Tibial nerve (tissue), 4 donors: Measurements from ENCODE around the gene HES3. TPM values are rescaled to one million over a fixed set of nuclear protein-coding genes. Genes with fewer than 3 reads are reported as not detected.

Source experiments
- DNase-seq, 2 donors: peaks; one replicate each; pipeline ENCODE4 v3.0.0-alpha.2; 2019; ENCODE audit warnings: low spot score in 2 of 2
- H3K27ac ChIP-seq, 4 donors: fragments of 200-600 bp; sonication (generic) in 3 of 4; one replicate each; pipeline ENCODE4 v1.5.1; 2017 to 2019; ENCODE audit warnings: mild to moderate bottlenecking in 1 of 4
- H3K27me3 ChIP-seq, 2 donors: fragments of 200-600 bp; sonication (generic) in 1 of 2; one replicate each; pipeline versions ENCODE4 v1.5.1 to v1.6.0; 2017 to 2019
- H3K36me3 ChIP-seq, 3 donors: fragments of 200-600 bp; sonication (generic); one replicate each; pipeline ENCODE4 v1.5.1; 2018 to 2019
- H3K4me1 ChIP-seq, 4 donors: fragments of 200-600 bp; sonication (generic) in 3 of 4; one replicate each; pipeline ENCODE4 v1.5.1; 2017 to 2019
- H3K4me3 ChIP-seq, 4 donors: fragments of 200-600 bp; sonication (generic) in 3 of 4; one replicate each; pipeline ENCODE4 v1.5.1; 2017 to 2019; ENCODE audit warnings: mild to moderate bottlenecking in 1 of 4, moderate library complexity in 1 of 4
- H3K9me3 ChIP-seq, 4 donors: fragments of 200-600 bp; sonication (generic) in 3 of 4; one replicate each; pipeline ENCODE4 v1.5.1; 2017 to 2019
- EP300 ChIP-seq, 2 donors: sonication (generic); formaldehyde crosslinking; IDR thresholded peaks; one replicate each; pipeline ENCODE4 v1.6.1; 2017; ENCODE audit warnings: antibody characterized with exemption in 2 of 2, mild to moderate bottlenecking in 1 of 2
- POLR2A ChIP-seq, 2 donors: fragments of 450-650 bp; IDR thresholded peaks; one replicate each; pipeline ENCODE4 v1.6.1; 2017; ENCODE audit warnings: antibody characterized with exemption in 2 of 2, mild to moderate bottlenecking in 2 of 2, moderate library complexity in 2 of 2
- WGBS, 2 donors: methylation state at CpG; one replicate each; pipeline ENCODE4 v1.1.5; 2018; 5-methylcytosine and 5-hydroxymethylcytosine counted together
- total RNA-seq, 4 donors: library from RNA; depleted of rRNA; stranded (reverse); fragments of >200 nt; gene quantifications; one replicate each; pipeline ENCODE4 v1.1.0, GENCODE V29; 2016
- TF ChIP-seq, protein P1 (sequence below), 5 experiments: fragments of 200-600 bp in 3 of 5; fragments of 450-650 bp in 2 of 5; sonication (generic) in 3 of 5; IDR thresholded peaks; one replicate each; pipeline ENCODE4 v1.5.1; 2016 to 2019; ENCODE audit warnings: antibody characterized with exemption in 5 of 5, mild to moderate bottlenecking in 3 of 5, moderate library complexity in 2 of 5

HES3 gene, protein sequence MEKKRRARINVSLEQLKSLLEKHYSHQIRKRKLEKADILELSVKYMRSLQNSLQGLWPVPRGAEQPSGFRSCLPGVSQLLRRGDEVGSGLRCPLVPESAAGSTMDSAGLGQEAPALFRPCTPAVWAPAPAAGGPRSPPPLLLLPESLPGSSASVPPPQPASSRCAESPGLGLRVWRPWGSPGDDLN
- total RNA-seq, result not detected

DNA sequence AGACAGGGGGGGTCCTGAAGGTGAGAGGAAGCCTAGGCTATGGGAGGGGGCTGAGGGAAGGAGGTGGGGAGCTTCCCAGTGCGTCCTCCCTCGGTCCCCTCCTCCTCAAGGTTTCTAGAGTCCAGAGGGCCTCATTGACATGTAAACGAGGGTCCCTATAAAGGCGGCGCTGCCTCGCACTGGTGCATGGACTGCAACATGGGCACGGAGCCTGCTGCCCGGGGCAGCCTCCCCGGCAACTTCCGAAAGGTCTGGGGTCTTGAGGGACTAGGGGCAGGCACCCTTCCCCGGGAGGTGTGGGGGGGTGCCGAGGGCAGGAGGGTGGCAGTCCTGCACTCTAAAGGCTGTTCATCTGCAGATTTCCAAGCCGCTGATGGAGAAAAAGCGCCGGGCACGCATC lies at the start of gene HES3:
Gene HES3 (plus strand): TSS at position 187 of the 400 bp plus-strand sequence. CDS start 187 bp downstream, at position 374.
- Histone ChIP-seq H3K27me3 (peaks cover 3 to 97% of the 10 kb centered on the region in 2 donors), H3K4me1 (peaks cover 0 to 50% (median 20%) of the 10 kb centered on the region in 4 donors), H3K9me3 (no peaks in the 10 kb centered on the region), H3K27ac (no peak within 1 kb of the TSS), H3K36me3 (no peaks in the 10 kb centered on the region), H3K4me3 (no peak within 1 kb of the TSS)
- no peak for DNase-seq
- TF ChIP-seq, protein P1, sequence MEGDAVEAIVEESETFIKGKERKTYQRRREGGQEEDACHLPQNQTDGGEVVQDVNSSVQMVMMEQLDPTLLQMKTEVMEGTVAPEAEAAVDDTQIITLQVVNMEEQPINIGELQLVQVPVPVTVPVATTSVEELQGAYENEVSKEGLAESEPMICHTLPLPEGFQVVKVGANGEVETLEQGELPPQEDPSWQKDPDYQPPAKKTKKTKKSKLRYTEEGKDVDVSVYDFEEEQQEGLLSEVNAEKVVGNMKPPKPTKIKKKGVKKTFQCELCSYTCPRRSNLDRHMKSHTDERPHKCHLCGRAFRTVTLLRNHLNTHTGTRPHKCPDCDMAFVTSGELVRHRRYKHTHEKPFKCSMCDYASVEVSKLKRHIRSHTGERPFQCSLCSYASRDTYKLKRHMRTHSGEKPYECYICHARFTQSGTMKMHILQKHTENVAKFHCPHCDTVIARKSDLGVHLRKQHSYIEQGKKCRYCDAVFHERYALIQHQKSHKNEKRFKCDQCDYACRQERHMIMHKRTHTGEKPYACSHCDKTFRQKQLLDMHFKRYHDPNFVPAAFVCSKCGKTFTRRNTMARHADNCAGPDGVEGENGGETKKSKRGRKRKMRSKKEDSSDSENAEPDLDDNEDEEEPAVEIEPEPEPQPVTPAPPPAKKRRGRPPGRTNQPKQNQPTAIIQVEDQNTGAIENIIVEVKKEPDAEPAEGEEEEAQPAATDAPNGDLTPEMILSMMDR (IDR thresholded peaks at IDR 0.05), result no peak
- TF ChIP-seq POLR2A (IDR thresholded peaks at IDR 0.05) (no peak), EP300 (IDR thresholded peaks at IDR 0.05) (no peak)
- WGBS, 2 donors, result 2 to 9% methylated on average over 5 to 16 of the region's 16 CpGs

DNA sequence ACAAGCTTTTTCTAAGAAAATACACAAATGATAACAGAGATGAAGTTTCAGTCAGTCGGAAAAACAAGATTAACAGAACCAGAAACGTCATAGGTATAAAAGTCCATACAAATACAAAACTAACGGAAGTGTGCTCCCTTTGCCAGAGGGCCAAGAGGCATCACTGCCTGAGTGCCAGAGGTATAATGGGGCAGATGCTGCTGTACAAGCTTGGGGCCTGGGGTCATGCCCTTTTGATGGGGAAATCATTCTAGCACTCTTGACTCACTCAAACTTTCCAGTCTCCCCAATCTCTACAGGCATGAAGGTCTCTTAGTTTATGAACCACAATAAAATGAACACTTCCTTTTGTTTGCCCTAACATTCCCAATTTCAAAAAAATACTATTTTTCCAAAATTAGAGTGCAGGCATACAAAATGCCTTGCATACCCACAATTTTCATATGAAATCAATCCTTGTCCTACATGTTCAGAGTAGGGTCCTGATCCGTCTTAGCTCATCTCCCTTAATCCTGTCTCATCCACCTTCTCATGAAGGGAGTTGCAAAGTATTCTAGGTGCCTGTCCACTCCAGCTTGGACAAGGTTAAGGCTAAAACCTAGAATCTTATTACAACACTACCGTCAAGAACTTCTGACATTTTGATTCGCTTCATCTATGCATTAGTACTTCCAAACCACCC lies 46.1 kb upstream of the HES3 start:
- no peaks in the 10 kb centered on the region for H3K9me3 ChIP-seq
- peaks cover 4 to 47% (median 21%) of the 10 kb centered on the region in 3 donors for H3K36me3 ChIP-seq
- no peak for DNase-seq
- no peaks in the 10 kb centered on the region for H3K27me3 ChIP-seq
- no peak overlapping the region for H3K27ac ChIP-seq
- 66 to 71% methylated on average over 6 of the region's 6 CpGs for WGBS, 2 donors
- H3K4me1 ChIP-seq, result peaks cover 5 to 52% (median 18%) of the 10 kb centered on the region in 4 donors
- TF ChIP-seq, protein P1 (IDR thresholded peaks at IDR 0.05), result no peak
- no peak for TF ChIP-seq EP300 (IDR thresholded peaks at IDR 0.05)
- TF ChIP-seq POLR2A (IDR thresholded peaks at IDR 0.05), result no peak
- peak overlapping the region; percentile 90 to 100 (median 96) for H3K4me3 ChIP-seq

DNA sequence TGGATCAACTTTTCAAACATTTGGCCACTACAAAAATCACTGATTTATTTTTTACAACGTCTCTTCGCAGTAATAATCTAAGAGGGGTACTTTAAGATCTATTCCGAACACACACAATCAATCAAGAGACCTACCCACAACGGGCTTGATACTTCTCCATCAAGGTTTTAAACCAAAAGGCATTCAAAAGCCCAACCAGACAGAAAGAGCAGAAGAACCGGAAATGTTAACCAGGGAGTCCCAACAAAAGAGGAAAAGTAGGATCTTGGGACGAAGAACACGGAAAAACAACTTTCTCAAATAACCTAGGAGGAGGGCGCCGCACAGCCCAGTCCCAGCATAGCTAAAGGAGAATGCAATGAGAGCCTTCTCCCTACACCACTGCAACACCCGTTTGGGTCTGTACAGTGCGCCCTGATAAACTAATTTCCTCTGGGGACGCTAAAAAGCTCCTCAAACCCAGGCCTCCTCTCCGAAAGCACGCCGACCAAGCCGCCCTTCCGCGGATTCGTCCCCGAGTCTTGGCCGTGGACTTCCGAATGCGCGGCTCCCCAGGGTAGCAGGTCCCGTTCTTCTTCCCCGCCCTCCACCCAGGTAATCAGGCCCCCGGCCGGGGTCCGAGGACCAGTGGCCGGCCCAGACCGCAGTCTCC lies 45.2 kb upstream of the HES3 start:
- H3K27ac ChIP-seq, result peak overlapping the region; percentile 9 to 89 (median 81)
- TF ChIP-seq, protein P1 (IDR thresholded peaks at IDR 0.05), result no peak
- TF ChIP-seq POLR2A (IDR thresholded peaks at IDR 0.05) (no peak), EP300 (IDR thresholded peaks at IDR 0.05) (no peak)
- peak overlapping the region; percentile 90 to 100 (median 96) for H3K4me3 ChIP-seq
- H3K4me1 ChIP-seq, result peaks cover 5 to 52% (median 18%) of the 10 kb centered on the region in 4 donors
- no peaks in the 10 kb centered on the region for H3K9me3 ChIP-seq
- no peaks in the 10 kb centered on the region for H3K27me3 ChIP-seq
- DNase-seq, result no peak
- peaks cover 0 to 38% (median 14%) of the 10 kb centered on the region in 3 donors for H3K36me3 ChIP-seq
- 0 to 1% methylated on average over 28 to 31 of the region's 31 CpGs for WGBS, 2 donors

DNA sequence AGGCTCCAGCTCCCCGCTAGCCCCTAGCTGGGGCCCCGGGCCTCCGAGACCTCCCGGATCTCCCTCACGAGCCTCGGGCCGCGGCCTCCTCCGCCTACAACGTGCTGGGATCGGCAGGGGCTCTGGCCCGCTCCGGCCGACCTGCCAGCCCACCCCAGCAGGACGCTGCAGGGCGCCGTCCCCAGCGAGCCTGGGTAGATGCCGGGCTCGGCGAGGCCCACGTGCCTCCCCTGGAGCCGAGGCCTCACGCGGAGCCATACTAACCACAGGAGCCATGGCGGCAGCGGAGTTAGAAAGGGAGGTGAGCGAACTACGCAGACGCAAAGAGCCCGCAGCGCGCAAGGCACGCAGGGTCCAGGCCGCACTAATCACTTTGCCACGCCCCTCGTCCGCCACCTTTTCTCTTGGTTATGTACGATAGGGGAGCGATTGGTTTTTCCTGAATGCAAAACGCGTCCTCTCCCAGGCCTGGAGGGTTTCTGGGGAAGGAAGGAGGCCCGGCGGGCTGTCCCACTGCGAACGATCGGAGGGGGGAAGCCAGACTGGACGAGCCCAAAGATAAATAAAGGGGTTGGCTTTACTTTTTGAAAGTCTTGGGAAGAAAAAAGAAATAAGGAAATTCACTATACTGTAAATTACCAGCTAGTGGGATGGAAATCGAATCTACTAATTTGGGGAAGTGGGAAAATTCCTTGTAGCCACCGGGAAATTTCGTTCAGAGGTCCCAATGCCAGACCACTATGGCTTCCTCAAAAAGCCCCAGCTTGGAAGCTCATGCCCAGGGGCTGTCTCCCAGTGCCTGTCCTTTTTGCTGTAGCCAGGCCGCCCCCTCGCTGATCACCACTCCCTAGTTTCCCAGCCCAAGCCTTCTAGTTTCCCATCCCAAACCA lies 44.4 kb upstream of the HES3 start, which contains the start of gene RPL22:
Gene RPL22 (minus strand): TSS at position 298 of the 890 bp plus-strand sequence. CDS start 22 bp downstream, at position 276.
- H3K9me3 ChIP-seq, result no peaks in the 10 kb centered on the region
- peaks cover 0 to 30% (median 6%) of the 10 kb centered on the region in 3 donors for H3K36me3 ChIP-seq
- H3K4me1 ChIP-seq, result peaks cover 5 to 47% (median 18%) of the 10 kb centered on the region in 4 donors
- H3K4me3 ChIP-seq, result peak within 1 kb of the TSS; percentile 90 to 100 (median 96)
- H3K27me3 ChIP-seq, result no peaks in the 10 kb centered on the region
- peak; percentile 85 to 97 for TF ChIP-seq EP300 (IDR thresholded peaks at IDR 0.05)
- TF ChIP-seq, protein P1 (IDR thresholded peaks at IDR 0.05), result peak in 2 of 5 experiments; percentile 32 to 71
- peak in 1 of 2 donors; percentile 68 for TF ChIP-seq POLR2A (IDR thresholded peaks at IDR 0.05)
- DNase-seq, result peak; percentile 96 to 98
- peak within 1 kb of the TSS; percentile 55 to 89 (median 86) for H3K27ac ChIP-seq
- WGBS, 2 donors, result 1% methylated on average over 33 to 35 of the region's 53 CpGs
